ENCODE results near the gene HNRNPL.

Gene HNRNPL

GRCh38 chr19:38848299-38849146, 1.3 kb downstream of the HNRNPL start:
- H3K27ac ChIP-seq (ENCODE audit: low read length), result peak overlapping the region; percentile 82
- H3K4me1 ChIP-seq (ENCODE audit: insufficient read depth, low read length), result peaks cover 67% of the 10 kb centered on the region
- H3K9me3 ChIP-seq (ENCODE audit: insufficient read depth, low read length, severe bottlenecking), result no peaks in the 10 kb centered on the region
- no peaks in the 10 kb centered on the region for H3K27me3 ChIP-seq (ENCODE audit: insufficient read depth, low read length, poor library complexity)
- TF ChIP-seq CTCF (IDR thresholded peaks at IDR 0.05; ENCODE audit: borderline replicate concordance, extremely low read depth, low read length, poor library complexity, severe bottlenecking) (no peak), EZH2 (IDR thresholded peaks at IDR 0.05; ENCODE audit: borderline replicate concordance, low read depth, low read length, severe bottlenecking) (no peak)
- H4K20me1 ChIP-seq (ENCODE audit: insufficient read depth, low read length), result peaks cover 55% of the 10 kb centered on the region
- peak overlapping the region; percentile 39 to 66 for H3K4me3 ChIP-seq (ENCODE audit: low read depth in 1 of 2, low read length in 2 of 2)
- no peak overlapping the region for H2AFZ ChIP-seq (ENCODE audit: low read depth, low read length)
- DNase-seq (no peak), ATAC-seq (ENCODE audit: insufficient read depth, low read depth) (no peak)
- H3K4me2 ChIP-seq (ENCODE audit: insufficient read depth, low read length), result peak overlapping the region; percentile 73
- H3K9ac ChIP-seq (ENCODE audit: low read depth, low read length), result peak overlapping the region; percentile 99
- H3K36me3 ChIP-seq (ENCODE audit: insufficient read depth, low read length), result peaks cover 56% of the 10 kb centered on the region
- H3K79me2 ChIP-seq (ENCODE audit: insufficient read depth, low read length), result peaks cover 67% of the 10 kb centered on the region

- H3K9ac ChIP-seq (ENCODE audit: low read depth, low read length), result no peak overlapping the region
- ATAC-seq (ENCODE audit: insufficient read depth, low read depth) (no peak), DNase-seq (no peak)
- no peak overlapping the region for H2AFZ ChIP-seq (ENCODE audit: low read depth, low read length)
- no peaks in the 10 kb centered on the region for H3K9me3 ChIP-seq (ENCODE audit: insufficient read depth, low read length, severe bottlenecking)
- TF ChIP-seq CTCF (IDR thresholded peaks at IDR 0.05; ENCODE audit: borderline replicate concordance, extremely low read depth, low read length, poor library complexity, severe bottlenecking) (no peak), EZH2 (IDR thresholded peaks at IDR 0.05; ENCODE audit: borderline replicate concordance, low read depth, low read length, severe bottlenecking) (no peak)
- peaks cover 78% of the 10 kb centered on the region for H4K20me1 ChIP-seq (ENCODE audit: insufficient read depth, low read length)
- peaks cover 56% of the 10 kb centered on the region for H3K4me1 ChIP-seq (ENCODE audit: insufficient read depth, low read length)
- peaks cover 80% of the 10 kb centered on the region for H3K36me3 ChIP-seq (ENCODE audit: insufficient read depth, low read length)
- H3K27me3 ChIP-seq (ENCODE audit: insufficient read depth, low read length, poor library complexity), result no peaks in the 10 kb centered on the region
- peak overlapping the region; percentile 47; the same call in 1 of the 2 replicates for H3K4me2 ChIP-seq (ENCODE audit: insufficient read depth, low read length)
- H3K79me2 ChIP-seq (ENCODE audit: insufficient read depth, low read length), result peaks cover 84% of the 10 kb centered on the region
- no peak overlapping the region for H3K4me3 ChIP-seq (ENCODE audit: low read depth in 1 of 2, low read length in 2 of 2)
- H3K27ac ChIP-seq (ENCODE audit: low read length), result no peak overlapping the region
These were observed 3.7 kb downstream of the HNRNPL start for GRCh38 chr19:38846097-38846496.

GRCh38 chr19:38845374-38846024, 4.3 kb downstream of the HNRNPL start:
- Histone ChIP-seq H3K79me2 (ENCODE audit: insufficient read depth, low read length) (peaks cover 87% of the 10 kb centered on the region), H2AFZ (ENCODE audit: low read depth, low read length) (no peak overlapping the region), H3K9ac (ENCODE audit: low read depth, low read length) (no peak overlapping the region), H3K4me1 (ENCODE audit: insufficient read depth, low read length) (peaks cover 52% of the 10 kb centered on the region), H3K27ac (ENCODE audit: low read length) (no peak overlapping the region), H3K9me3 (ENCODE audit: insufficient read depth, low read length, severe bottlenecking) (no peaks in the 10 kb centered on the region), H3K27me3 (ENCODE audit: insufficient read depth, low read length, poor library complexity) (no peaks in the 10 kb centered on the region), H3K36me3 (ENCODE audit: insufficient read depth, low read length) (peaks cover 86% of the 10 kb centered on the region), H3K4me2 (ENCODE audit: insufficient read depth, low read length) (peak overlapping the region; percentile 47; the same call in 1 of the 2 replicates), H3K4me3 (ENCODE audit: low read depth in 1 of 2, low read length in 2 of 2) (no peak overlapping the region), H4K20me1 (ENCODE audit: insufficient read depth, low read length) (peaks cover 84% of the 10 kb centered on the region)
- TF ChIP-seq EZH2 (IDR thresholded peaks at IDR 0.05; ENCODE audit: borderline replicate concordance, low read depth, low read length, severe bottlenecking), result no peak
- DNase-seq (no peak), ATAC-seq (ENCODE audit: insufficient read depth, low read depth) (no peak)

Measured in DND-41 (cell line).